ENCODE measurements around the gene CNNM3.
A peak's percentile ranks its signal among the peaks of the same experiment; 100 is the strongest.

CNNM3 gene

GRCh38 chr2:96800061-96801004 lies 15.7 kb upstream of the CNNM3 start:
- TF ChIP-seq ZNF600 (tag by site-specific recombination; IDR thresholded peaks at IDR 0.05), result 0 out of 2 replicates have a peak, but pooled peaks have one; percentile 19
- TF ChIP-seq ZBTB8A (tag by site-specific recombination; IDR thresholded peaks at IDR 0.05), result no peak
- ChIA-PET POLR2A (interaction anchor here (0.6 to 1.8 kb wide), 2 partner anchors 22 to 40 kb away, joined by 3 to 6 read pairs; partner anchors contain the start of gene CNNM4), CTCF (interaction anchor here (0.5 to 2.4 kb wide), 15 partner anchors 9 to 221 kb away, joined by 3 to 21 read pairs (median 4); partner anchors contain the start of genes ANKRD39 and KANSL3)
- H3K27ac ChIP-seq (ENCODE audit: extremely low read depth, low read depth, low read length), result no peak overlapping the region
- H3K9me3 ChIP-seq (ENCODE audit: control insufficient read depth, insufficient read depth, low read depth, low read length), result no peaks in the 10 kb centered on the region
- H3K36me3 ChIP-seq (ENCODE audit: control insufficient read depth in 2 of 2, insufficient read depth in 1 of 2, low read length in 2 of 2), result peaks cover 15 to 59% of the 10 kb centered on the region in 2 experiments; a peak in 2 of 3 replicates
- H3K4me1 ChIP-seq (ENCODE audit: control insufficient read depth, insufficient read depth, low read length), result no peaks in the 10 kb centered on the region
- no peak overlapping the region for H3K4me3 ChIP-seq (ENCODE audit: low read depth, low read length)

- ChIA-PET POLR2A (interaction anchor here (1.8 kb wide), 1 partner anchor 40 kb away, joined by 6 read pairs; the partner anchor contains the start of gene CNNM4), CTCF (interaction anchor here (0.7 to 2.4 kb wide), 12 partner anchors 11 to 221 kb away, joined by 3 to 21 read pairs (median 6); partner anchors contain the start of genes ANKRD39 and KANSL3)
- Histone ChIP-seq H3K27ac (ENCODE audit: extremely low read depth, low read depth, low read length) (no peak overlapping the region), H3K36me3 (ENCODE audit: control insufficient read depth in 2 of 2, insufficient read depth in 1 of 2, low read length in 2 of 2) (peaks cover 15 to 59% of the 10 kb centered on the region in 2 experiments; a peak in 2 of 3 replicates), H3K4me1 (ENCODE audit: control insufficient read depth, insufficient read depth, low read length) (no peaks in the 10 kb centered on the region), H3K9me3 (ENCODE audit: control insufficient read depth, insufficient read depth, low read depth, low read length) (no peaks in the 10 kb centered on the region), H3K4me3 (ENCODE audit: low read depth, low read length) (no peak overlapping the region)
- no peak for TF ChIP-seq GLI4 (tag by site-specific recombination; IDR thresholded peaks at IDR 0.05)
- no peak for TF ChIP-seq ZNF555 (tag by site-specific recombination; conservative IDR thresholded peaks at IDR 0.05)
- TF ChIP-seq CTCF (tag by site-specific recombination; IDR thresholded peaks at IDR 0.05), result peak; percentile 87
- TF ChIP-seq PRDM10 (tag by site-specific recombination; IDR thresholded peaks at IDR 0.05), result 0 out of 2 replicates have a peak, but pooled peaks have one; percentile 15
- TF ChIP-seq ZNF2 (tag by site-specific recombination; IDR thresholded peaks at IDR 0.05), result peak; percentile 96
- peak; percentile 94 for TF ChIP-seq ZIC2 (tag by site-specific recombination; IDR thresholded peaks at IDR 0.05)
- peak; percentile 57 for TF ChIP-seq ZBTB17 (tag by site-specific recombination; IDR thresholded peaks at IDR 0.05)
- TF ChIP-seq GLIS1 (tag by site-specific recombination; IDR thresholded peaks at IDR 0.05), result peak; percentile 100
- TF ChIP-seq PBX3 (CRISPR knock-in tag; IDR thresholded peaks at IDR 0.05), result 0 out of 2 replicates have a peak, but pooled peaks have one; percentile 68
- no peak for TF ChIP-seq ZNF558 (tag by site-specific recombination; IDR thresholded peaks at IDR 0.05)
- TF ChIP-seq ZNF174 (tag by site-specific recombination; IDR thresholded peaks at IDR 0.05), result no peak
- TF ChIP-seq ZNF654 (tag by site-specific recombination; IDR thresholded peaks at IDR 0.05; ENCODE audit: low read depth), result peak; percentile 57
- no peak for TF ChIP-seq ZBTB7A (tag by site-specific recombination; IDR thresholded peaks at IDR 0.05; ENCODE audit: low read depth)
- no peak for TF ChIP-seq PRDM4 (tag by site-specific recombination; IDR thresholded peaks at IDR 0.05)
- TF ChIP-seq GLIS2 (tag by site-specific recombination; IDR thresholded peaks at IDR 0.05), result peak; percentile 68
- no peak for TF ChIP-seq ZBTB6 (tag by site-specific recombination; IDR thresholded peaks at IDR 0.05)
- TF ChIP-seq FEZF1 (tag by site-specific recombination; IDR thresholded peaks at IDR 0.05), result no peak
- no peak for TF ChIP-seq HOXC10 (CRISPR knock-in tag; IDR thresholded peaks at IDR 0.05)
Measured at GRCh38 chr2:96801005-96801785, 14.9 kb upstream of the CNNM3 start.
